Natural killer cell (primary cell): ENCODE measurements around the gene FOXP1. TPM values are rescaled to one million over a fixed set of nuclear protein-coding genes. Genes with fewer than 3 reads are reported as not detected.

Source experiments
- ATAC-seq, 3 donors: fragments of 150-1000 bp in 2 of 3; fragments of 200-7000 bp in 1 of 3; cut with Tn5 transposase; 1 replicate in 1 of 3; 2 replicates in 2 of 3; pipeline ENCODE4 v1.10.0; 2021; ENCODE audit warnings: mild to moderate bottlenecking in 2 of 3, moderate library complexity in 2 of 3
- DNase-seq, 2 donors: peaks; one replicate each; pipeline versions ENCODE4 v3.0.0 to v3.0.0-alpha.2; 2013 to 2021; ENCODE audit warnings: mixed read lengths in 1 of 2
- H3K27ac ChIP-seq: one replicate; pipeline ENCODE4 v1.5.1; 2013; ENCODE audit warnings: mild to moderate bottlenecking, low read length
- H3K27me3 ChIP-seq: one replicate; pipeline ENCODE4 v1.6.1; 2013; ENCODE audit warnings: low read length; ENCODE audit not compliant: control insufficient read depth, insufficient read depth
- H3K36me3 ChIP-seq: one replicate; pipeline ENCODE4 v1.6.1; 2013; ENCODE audit warnings: low read length; ENCODE audit not compliant: control insufficient read depth, insufficient read depth
- H3K4me1 ChIP-seq: one replicate; pipeline ENCODE4 v1.6.1; 2013; ENCODE audit warnings: low read length; ENCODE audit not compliant: control insufficient read depth, insufficient read depth
- H3K4me3 ChIP-seq: one replicate; pipeline ENCODE4 v1.5.1; 2013; ENCODE audit warnings: low read length
- H3K9me3 ChIP-seq: one replicate; pipeline ENCODE4 v1.6.1; 2013; ENCODE audit warnings: low read length; ENCODE audit not compliant: control insufficient read depth, insufficient read depth
- H3K27ac Mint-ChIP-seq, 2 donors: one replicate each; pipeline ENCODE4 v1.8.0; 2022; ENCODE audit warnings: mild to moderate bottlenecking in 2 of 2, mixed read lengths in 2 of 2, moderate library complexity in 1 of 2
- H3K27me3 Mint-ChIP-seq, 2 donors: one replicate each; pipeline ENCODE4 v1.8.0; 2022; ENCODE audit warnings: low read depth in 2 of 2, mixed read lengths in 2 of 2
- H3K36me3 Mint-ChIP-seq: one replicate; pipeline ENCODE4 v1.8.0; 2022; ENCODE audit warnings: mixed read lengths
- H3K4me1 Mint-ChIP-seq, 2 donors: one replicate each; pipeline ENCODE4 v1.8.0; 2022; ENCODE audit warnings: mixed read lengths in 2 of 2
- H3K4me3 Mint-ChIP-seq: one replicate; pipeline ENCODE4 v1.8.0; 2022; ENCODE audit warnings: mild to moderate bottlenecking, moderate library complexity, mixed read lengths
- H3K9me3 Mint-ChIP-seq, 2 donors: one replicate each; pipeline ENCODE4 v1.8.0; 2022; ENCODE audit warnings: mixed read lengths in 2 of 2
- CTCF ChIP-seq: fragments of 200-600 bp; IDR thresholded peaks from one replicate; pipeline ENCODE4 v1.8.0; 2022; ENCODE audit warnings: antibody characterized with exemption
- WGBS: methylation state at CpG from one replicate; pipeline ENCODE4 v1.1.7; 2013; ENCODE audit warnings: missing lambda C conversion rate; ENCODE audit not compliant: insufficient coverage; 5-methylcytosine and 5-hydroxymethylcytosine counted together
- intact Hi-C: fragments of 100-400 bp; cut with micrococcal nuclease; formaldehyde crosslinking; loops from one replicate; pipeline ENCODE4 v1.14.2; 2022
- total RNA-seq, 4 donors: library from RNA; stranded (reverse); fragments of 120-200 nt in 1 of 4; gene quantifications; one replicate each; pipeline versions ENCODE4 v1.2.3 to v1.2.4, GENCODE V29; 2013 to 2022

The FOXP1 gene
- total RNA-seq, 3 donors from 2014 or later (not counting 1 experiment from before 2014, with no cell fraction given), result 166 to 185 (median 166) TPM

GRCh38 chr3:71148455-71149060, 435.0 kb downstream of the FOXP1 start:
- WGBS, result 100% methylated on average over 1 of the region's 1 CpG
- no peaks in the 10 kb centered on the region for H3K27me3 ChIP-seq
- H3K9me3 ChIP-seq, result no peaks in the 10 kb centered on the region
- no peak overlapping the region for H3K4me3 Mint-ChIP-seq
- no peaks in the 10 kb centered on the region for H3K9me3 Mint-ChIP-seq
- H3K27ac ChIP-seq, result no peak overlapping the region
- no peaks in the 10 kb centered on the region for H3K36me3 Mint-ChIP-seq
- H3K36me3 ChIP-seq, result no peaks in the 10 kb centered on the region
- DNase-seq, result no peak
- no peaks in the 10 kb centered on the region for H3K4me1 Mint-ChIP-seq
- intact Hi-C loops, result no loop called here
- no peak for ATAC-seq
- H3K27ac Mint-ChIP-seq, result no peak overlapping the region
- no peaks in the 10 kb centered on the region for H3K4me1 ChIP-seq
- H3K27me3 Mint-ChIP-seq, result no peaks in the 10 kb centered on the region
- H3K4me3 ChIP-seq, result no peak overlapping the region
- TF ChIP-seq CTCF, result no peak

- no peak overlapping the region for H3K4me3 Mint-ChIP-seq
- 95% methylated on average over 11 of the region's 11 CpGs for WGBS
- intact Hi-C loops, result no loop called here
- no peaks in the 10 kb centered on the region for H3K4me1 ChIP-seq
- H3K27me3 ChIP-seq, result no peaks in the 10 kb centered on the region
- H3K4me3 ChIP-seq, result no peak overlapping the region
- no peaks in the 10 kb centered on the region for H3K36me3 Mint-ChIP-seq
- no peak for TF ChIP-seq CTCF
- DNase-seq (no peak), ATAC-seq (no peak)
- H3K27ac ChIP-seq, result no peak overlapping the region
- H3K4me1 Mint-ChIP-seq, result peaks cover 0 to 6% of the 10 kb centered on the region in 2 donors
- H3K9me3 ChIP-seq, result no peaks in the 10 kb centered on the region
- H3K27ac Mint-ChIP-seq, result no peak overlapping the region
- no peaks in the 10 kb centered on the region for H3K9me3 Mint-ChIP-seq
- H3K27me3 Mint-ChIP-seq, result no peaks in the 10 kb centered on the region
- no peaks in the 10 kb centered on the region for H3K36me3 ChIP-seq
These were observed 436.9 kb downstream of the FOXP1 start for GRCh38 chr3:71146673-71147072.

GRCh38 chr3:71145954-71146353, 437.6 kb downstream of the FOXP1 start:
- intact Hi-C loops, result no loop called here
- 95% methylated on average over 4 of the region's 4 CpGs for whole genome bisulfite sequencing
- Mint-ChIP-seq H3K4me3 (no peak overlapping the region), H3K36me3 (no peaks in the 10 kb centered on the region), H3K4me1 (peaks cover 0 to 6% of the 10 kb centered on the region in 2 donors), H3K27me3 (no peaks in the 10 kb centered on the region), H3K27ac (no peak overlapping the region), H3K9me3 (no peaks in the 10 kb centered on the region)
- no peak for ATAC-seq
- Histone ChIP-seq H3K9me3 (no peaks in the 10 kb centered on the region), H3K36me3 (no peaks in the 10 kb centered on the region), H3K4me1 (no peaks in the 10 kb centered on the region), H3K27ac (no peak overlapping the region), H3K4me3 (no peak overlapping the region), H3K27me3 (no peaks in the 10 kb centered on the region)
- no peak for DNase-seq
- no peak for TF ChIP-seq CTCF
